ENCODE data around the gene VNN1.

VNN1 gene

DNA sequence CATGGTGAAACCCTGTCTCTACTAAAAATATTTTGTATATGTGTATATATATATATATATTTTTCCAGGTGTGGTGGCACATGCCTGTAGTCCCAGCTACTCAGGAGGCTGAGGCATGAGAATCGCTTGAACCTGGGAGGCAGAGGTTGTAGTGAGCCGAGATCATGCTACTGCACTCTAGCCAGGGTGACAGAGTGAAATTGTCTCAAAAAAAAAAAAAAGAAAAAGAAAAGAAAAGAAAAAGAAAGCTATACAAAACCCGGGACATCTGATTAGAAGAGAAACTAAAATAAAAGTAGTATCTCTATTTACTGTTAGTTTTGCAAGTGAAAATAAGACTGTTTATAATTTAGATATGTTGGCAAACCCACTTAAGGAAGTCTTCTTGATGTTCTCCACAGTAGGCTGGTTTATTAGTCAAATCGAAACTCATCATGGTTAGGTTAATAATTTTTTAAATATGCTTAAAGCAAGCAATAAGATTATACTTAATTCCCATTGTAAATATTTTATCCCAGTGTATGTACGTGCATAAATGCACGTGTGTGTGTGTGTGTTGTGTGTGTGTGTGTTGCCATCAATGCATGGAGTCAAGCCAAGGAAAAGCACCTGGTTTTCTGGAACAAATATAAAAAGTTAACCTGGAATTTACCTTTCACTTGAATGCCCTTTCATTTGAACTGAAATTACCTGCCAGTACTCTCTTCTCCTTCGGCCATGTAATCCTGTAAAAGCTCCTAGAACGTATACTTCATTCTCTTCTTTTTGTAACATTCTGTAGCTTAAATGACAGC is 36.8 kb upstream of the VNN1 start:
- DNase-seq (ENCODE audit: low read depth) = no peak
- TF ChIP-seq, protein P1, sequence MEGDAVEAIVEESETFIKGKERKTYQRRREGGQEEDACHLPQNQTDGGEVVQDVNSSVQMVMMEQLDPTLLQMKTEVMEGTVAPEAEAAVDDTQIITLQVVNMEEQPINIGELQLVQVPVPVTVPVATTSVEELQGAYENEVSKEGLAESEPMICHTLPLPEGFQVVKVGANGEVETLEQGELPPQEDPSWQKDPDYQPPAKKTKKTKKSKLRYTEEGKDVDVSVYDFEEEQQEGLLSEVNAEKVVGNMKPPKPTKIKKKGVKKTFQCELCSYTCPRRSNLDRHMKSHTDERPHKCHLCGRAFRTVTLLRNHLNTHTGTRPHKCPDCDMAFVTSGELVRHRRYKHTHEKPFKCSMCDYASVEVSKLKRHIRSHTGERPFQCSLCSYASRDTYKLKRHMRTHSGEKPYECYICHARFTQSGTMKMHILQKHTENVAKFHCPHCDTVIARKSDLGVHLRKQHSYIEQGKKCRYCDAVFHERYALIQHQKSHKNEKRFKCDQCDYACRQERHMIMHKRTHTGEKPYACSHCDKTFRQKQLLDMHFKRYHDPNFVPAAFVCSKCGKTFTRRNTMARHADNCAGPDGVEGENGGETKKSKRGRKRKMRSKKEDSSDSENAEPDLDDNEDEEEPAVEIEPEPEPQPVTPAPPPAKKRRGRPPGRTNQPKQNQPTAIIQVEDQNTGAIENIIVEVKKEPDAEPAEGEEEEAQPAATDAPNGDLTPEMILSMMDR (IDR thresholded peaks at IDR 0.05; ENCODE audit: low read length, missing control alignments) = no peak
- no peak overlapping the region for H3K4me3 ChIP-seq (replicated peaks; ENCODE audit: low read depth, low read length)

DNA sequence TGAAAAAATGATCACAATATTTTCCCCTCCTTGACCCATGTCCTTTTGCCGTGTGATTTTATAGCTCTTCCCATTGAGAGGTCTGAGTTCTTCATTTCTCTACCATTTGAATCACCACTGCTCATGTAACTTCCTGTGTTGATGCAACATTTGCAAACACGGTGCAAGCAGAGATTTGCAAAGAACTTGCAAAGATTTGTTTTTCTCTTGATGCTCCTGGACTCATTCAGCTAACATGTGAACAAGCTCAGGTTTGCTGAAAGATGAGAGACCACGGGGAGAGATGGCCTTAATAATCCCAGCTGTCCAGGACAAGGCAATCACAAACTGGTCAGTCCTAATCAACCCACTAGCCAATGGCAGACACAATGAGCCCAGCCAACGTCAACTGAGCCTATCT is 35.3 kb upstream of the VNN1 start:
- TF ChIP-seq, protein P1 (IDR thresholded peaks at IDR 0.05; ENCODE audit: low read length, missing control alignments) = no peak
- no peak overlapping the region for H3K4me3 ChIP-seq (replicated peaks; ENCODE audit: low read depth, low read length)
- DNase-seq (ENCODE audit: low read depth) = peak; percentile 51

DNA sequence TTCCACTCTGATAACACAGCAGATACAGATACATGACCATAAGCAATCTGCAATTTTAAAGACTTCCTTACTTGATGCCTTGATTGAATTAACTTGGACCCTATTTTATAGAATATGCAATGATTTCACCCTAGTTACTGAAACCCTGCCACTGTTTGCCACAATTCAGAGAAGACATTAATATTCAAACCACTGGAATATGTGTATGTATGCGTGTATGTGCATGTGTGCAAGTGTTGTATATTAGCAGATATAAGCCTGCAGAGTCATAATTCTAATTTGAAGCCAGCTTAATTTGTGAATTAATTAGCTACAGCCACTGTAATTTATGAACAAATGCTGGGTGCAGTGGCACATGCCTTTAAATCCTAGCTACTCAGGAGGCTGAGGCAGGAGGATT is 34.6 kb upstream of the VNN1 start:
- TF ChIP-seq, protein P1 (IDR thresholded peaks at IDR 0.05; ENCODE audit: low read length, missing control alignments) = no peak
- no peak overlapping the region for H3K4me3 ChIP-seq (replicated peaks; ENCODE audit: low read depth, low read length)
- DNase-seq (ENCODE audit: low read depth) = no peak

DNA sequence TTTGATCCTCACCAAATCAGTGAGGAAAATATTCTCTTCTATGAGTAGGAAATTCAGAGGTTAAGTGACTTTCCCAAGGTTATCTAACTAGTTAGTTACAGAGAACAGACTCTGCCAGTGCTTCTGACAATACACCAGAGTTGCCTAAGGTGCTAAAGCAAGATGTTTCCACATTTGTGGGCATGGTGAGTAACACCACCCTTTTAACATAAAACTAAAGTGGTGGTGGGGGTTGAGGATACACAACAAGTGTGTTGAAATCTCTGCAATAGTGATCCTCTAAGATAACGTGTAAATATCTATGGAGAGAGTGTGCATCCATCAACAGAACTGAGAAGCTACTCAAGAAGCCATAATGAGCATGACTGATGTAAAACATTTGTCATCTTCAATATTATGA is 32.2 kb upstream of the VNN1 start:
- no peak for DNase-seq (ENCODE audit: low read depth)
- TF ChIP-seq, protein P1 (IDR thresholded peaks at IDR 0.05; ENCODE audit: low read length, missing control alignments) = no peak
- no peak overlapping the region for H3K4me3 ChIP-seq (replicated peaks; ENCODE audit: low read depth, low read length)

DNA sequence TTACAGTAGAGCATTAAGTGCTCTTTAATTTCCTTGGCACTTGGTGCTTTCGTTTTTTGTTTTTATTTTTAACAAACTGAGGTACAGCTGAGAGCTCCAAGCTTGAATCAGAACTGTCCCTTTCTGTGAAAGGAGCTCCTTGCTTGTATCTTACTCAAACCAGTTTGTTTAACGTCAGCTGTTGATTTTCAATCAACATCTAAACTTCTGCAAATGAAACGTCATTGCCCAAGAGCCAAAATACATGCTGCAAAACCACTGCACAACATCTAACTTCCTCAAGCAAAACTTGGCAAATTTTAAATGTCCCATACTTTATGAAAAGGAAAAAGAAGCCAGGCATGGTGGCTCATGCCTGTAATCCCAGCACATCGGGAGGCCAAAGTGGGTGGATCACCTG is 28.6 kb upstream of the VNN1 start:
- no peak overlapping the region for H3K4me3 ChIP-seq (replicated peaks; ENCODE audit: low read depth, low read length)
- DNase-seq (ENCODE audit: low read depth) = no peak
- TF ChIP-seq, protein P1 (IDR thresholded peaks at IDR 0.05; ENCODE audit: low read length, missing control alignments) = no peak

DNA sequence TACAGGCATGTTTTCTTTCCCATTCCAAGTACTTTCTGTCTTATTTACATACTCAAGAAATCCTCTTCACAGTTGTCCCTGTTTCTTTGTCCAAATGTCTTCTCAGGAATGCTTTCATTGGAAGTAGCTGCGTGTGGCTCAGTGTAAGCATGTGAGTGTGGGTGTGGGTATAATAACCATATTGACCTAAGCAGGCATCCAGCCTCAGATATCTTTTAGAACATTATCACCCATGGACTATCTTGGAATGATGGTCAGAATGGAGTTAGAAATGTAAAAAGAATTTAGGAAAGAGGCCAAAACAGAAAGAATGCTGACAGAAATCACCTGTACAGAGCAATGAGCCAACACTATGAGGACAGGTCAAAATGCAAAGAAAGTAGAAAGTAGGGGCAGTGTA is 27.4 kb upstream of the VNN1 start:
- H3K4me3 ChIP-seq (replicated peaks; ENCODE audit: low read depth, low read length) = no peak overlapping the region
- no peak for DNase-seq (ENCODE audit: low read depth)
- TF ChIP-seq, protein P1 (IDR thresholded peaks at IDR 0.05; ENCODE audit: low read length, missing control alignments) = no peak

DNA sequence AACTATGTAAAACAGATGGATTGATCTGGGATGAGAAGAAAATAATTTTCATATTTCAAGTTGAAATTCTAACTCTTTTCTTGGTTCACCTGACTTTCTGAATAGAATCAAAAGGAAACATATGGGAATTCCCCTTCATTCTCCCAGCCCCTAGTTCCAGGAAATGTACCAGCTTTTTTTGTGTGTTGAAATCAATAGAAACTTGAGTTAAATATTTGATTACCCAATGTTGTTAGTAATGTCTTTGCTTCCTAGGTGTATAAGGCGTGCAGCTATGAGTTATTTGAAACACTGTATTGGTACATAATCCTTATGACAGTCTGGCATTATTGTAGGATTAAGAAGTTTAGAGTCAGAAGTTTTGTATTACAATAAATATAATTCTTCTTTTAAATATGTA is 22.4 kb upstream of the VNN1 start:
- DNase-seq (ENCODE audit: low read depth) = peak; percentile 74
- TF ChIP-seq, protein P1 (IDR thresholded peaks at IDR 0.05; ENCODE audit: low read length, missing control alignments) = no peak

More for the DNA sequence above, 22.4 kb upstream of the VNN1 start:
- no peak overlapping the region for H3K4me3 ChIP-seq (replicated peaks; ENCODE audit: low read depth, low read length)
